Stimulated activated effector memory CD8-positive, alpha-beta T cell treated with anti-CD3 and anti-CD28 coated beads, Interleukin-12 subunit alpha, Interleukin-12 subunit beta, amount 100 ng/mL, for 72 hours (primary cell): ENCODE measurements around the gene ZNF324B.
A peak's percentile ranks its signal among the peaks of the same experiment; 100 is the strongest.
"Not testable (repeated sequence)": the region's sequence is repeated elsewhere in the genome, so short reads cannot be mapped to it uniquely, and the experiment has no call there.

Experiments
- ATAC-seq: fragments of 150-1000 bp; cut with Tn5 transposase; 2 replicates; pipeline ENCODE4 v1.10.0; 2021
- DNase-seq, 2 donors: peaks; one replicate each; pipeline ENCODE4 v3.0.0; 2021 to 2022; ENCODE audit warnings: low spot score in 2 of 2
- H3K27ac Mint-ChIP-seq: one replicate; pipeline ENCODE4 v1.8.0; 2022; ENCODE audit warnings: mild to moderate bottlenecking, mixed read lengths
- H3K36me3 Mint-ChIP-seq: one replicate; pipeline ENCODE4 v1.8.0; 2022; ENCODE audit warnings: mild to moderate bottlenecking, mixed read lengths
- H3K4me1 Mint-ChIP-seq: one replicate; pipeline ENCODE4 v1.8.0; 2022; ENCODE audit warnings: mixed read lengths
- H3K4me3 Mint-ChIP-seq: one replicate; pipeline ENCODE4 v1.8.0; 2022; ENCODE audit warnings: mild to moderate bottlenecking, mixed read lengths
- H3K9me3 Mint-ChIP-seq: one replicate; pipeline ENCODE4 v1.8.0; 2022; ENCODE audit warnings: mixed read lengths

ZNF324B gene

GRCh38 chr19:58440556-58440955 lies 10.9 kb upstream of the ZNF324B start:
- Mint-ChIP-seq H3K9me3 (peaks cover 28% of the 10 kb centered on the region), H3K27ac (peak overlapping the region; percentile 96), H3K4me3 (peak overlapping the region; percentile 91), H3K36me3 (peaks cover 36% of the 10 kb centered on the region), H3K4me1 (peaks cover 33% of the 10 kb centered on the region)
- ATAC-seq: no peak
- no peak for DNase-seq

GRCh38 chr19:58442986-58443385 lies 8.4 kb upstream of the ZNF324B start:
- not testable (repeated sequence) for ATAC-seq, H3K4me3 Mint-ChIP-seq, DNase-seq, H3K27ac Mint-ChIP-seq
- peaks cover 12% of the 10 kb centered on the region for H3K36me3 Mint-ChIP-seq
- H3K9me3 Mint-ChIP-seq: peaks cover 16% of the 10 kb centered on the region
- peaks cover 30% of the 10 kb centered on the region for H3K4me1 Mint-ChIP-seq

- not testable (repeated sequence) for H3K4me3 Mint-ChIP-seq, H3K36me3 Mint-ChIP-seq, H3K9me3 Mint-ChIP-seq, ATAC-seq, DNase-seq, H3K27ac Mint-ChIP-seq
- peaks cover 34% of the 10 kb centered on the region for H3K4me1 Mint-ChIP-seq
Observed at GRCh38 chr19:58448860-58449259, 2.6 kb upstream of the ZNF324B start.

GRCh38 chr19:58449980-58450379 lies 1.4 kb upstream of the ZNF324B start:
- not testable (repeated sequence) for ATAC-seq, H3K9me3 Mint-ChIP-seq, H3K27ac Mint-ChIP-seq

GRCh38 chr19:58450856-58451357 lies 515 bp upstream of the ZNF324B start:
- ATAC-seq (no peak), DNase-seq (no peak)
- peaks cover 6% of the 10 kb centered on the region for H3K9me3 Mint-ChIP-seq
- H3K4me3 Mint-ChIP-seq: peak overlapping the region; percentile 84
- peaks cover 14% of the 10 kb centered on the region for H3K36me3 Mint-ChIP-seq
- H3K4me1 Mint-ChIP-seq: peaks cover 38% of the 10 kb centered on the region
- H3K27ac Mint-ChIP-seq: peak overlapping the region; percentile 85

More at GRCh38 chr19:58449980-58450379, 1.4 kb upstream of the ZNF324B start:
- Mint-ChIP-seq H3K4me3 (peak overlapping the region; percentile 84), H3K4me1 (peaks cover 38% of the 10 kb centered on the region), H3K36me3 (peaks cover 11% of the 10 kb centered on the region)
- DNase-seq: not testable (repeated sequence)

- H3K27ac Mint-ChIP-seq: peak overlapping the region; percentile 42
- no peak for ATAC-seq
- peaks cover 19% of the 10 kb centered on the region for H3K36me3 Mint-ChIP-seq
- H3K4me3 Mint-ChIP-seq: no peak overlapping the region
- H3K9me3 Mint-ChIP-seq: no peaks in the 10 kb centered on the region
- no peak for DNase-seq
- peaks cover 32% of the 10 kb centered on the region for H3K4me1 Mint-ChIP-seq
Observed at GRCh38 chr19:58453743-58454142, 2.3 kb downstream of the ZNF324B start.

GRCh38 chr19:58455306-58455705 lies 3.9 kb downstream of the ZNF324B start:
- Mint-ChIP-seq H3K4me3 (no peak overlapping the region), H3K36me3 (peaks cover 19% of the 10 kb centered on the region), H3K9me3 (no peaks in the 10 kb centered on the region), H3K27ac (no peak overlapping the region), H3K4me1 (peaks cover 32% of the 10 kb centered on the region)
- no peak for DNase-seq
- no peak for ATAC-seq

- Mint-ChIP-seq H3K4me3 (no peak overlapping the region), H3K9me3 (no peaks in the 10 kb centered on the region), H3K4me1 (peaks cover 26% of the 10 kb centered on the region), H3K36me3 (peaks cover 19% of the 10 kb centered on the region), H3K27ac (no peak overlapping the region)
- no peak for DNase-seq
- no peak for ATAC-seq
Observed at GRCh38 chr19:58456111-58456510, 4.7 kb downstream of the ZNF324B start.

DNA sequence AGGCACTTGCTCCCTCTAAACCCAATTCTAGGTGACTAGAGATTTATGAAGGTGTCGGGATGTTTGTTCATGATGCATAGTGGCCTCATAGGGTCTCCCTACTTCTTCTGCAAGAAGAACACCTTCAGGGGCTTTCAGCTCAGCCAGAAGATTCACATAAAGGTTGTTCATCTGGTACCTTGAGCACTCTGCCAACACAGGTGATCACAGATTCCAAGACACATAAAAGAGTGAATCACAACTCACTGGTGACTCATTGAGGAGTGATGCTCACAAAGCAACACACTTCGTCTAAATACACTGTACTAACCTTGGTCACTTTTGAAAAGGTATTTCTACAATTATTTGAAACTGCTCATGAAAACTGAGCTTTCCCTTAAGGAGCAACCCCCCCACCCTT lies 8.6 kb downstream of the ZNF324B start:
- no peak overlapping the region for H3K4me3 Mint-ChIP-seq
- H3K9me3 Mint-ChIP-seq: no peaks in the 10 kb centered on the region
- DNase-seq (no peak), ATAC-seq (no peak)
- no peaks in the 10 kb centered on the region for H3K4me1 Mint-ChIP-seq
- no peak overlapping the region for H3K27ac Mint-ChIP-seq
- H3K36me3 Mint-ChIP-seq: peaks cover 7% of the 10 kb centered on the region

DNA sequence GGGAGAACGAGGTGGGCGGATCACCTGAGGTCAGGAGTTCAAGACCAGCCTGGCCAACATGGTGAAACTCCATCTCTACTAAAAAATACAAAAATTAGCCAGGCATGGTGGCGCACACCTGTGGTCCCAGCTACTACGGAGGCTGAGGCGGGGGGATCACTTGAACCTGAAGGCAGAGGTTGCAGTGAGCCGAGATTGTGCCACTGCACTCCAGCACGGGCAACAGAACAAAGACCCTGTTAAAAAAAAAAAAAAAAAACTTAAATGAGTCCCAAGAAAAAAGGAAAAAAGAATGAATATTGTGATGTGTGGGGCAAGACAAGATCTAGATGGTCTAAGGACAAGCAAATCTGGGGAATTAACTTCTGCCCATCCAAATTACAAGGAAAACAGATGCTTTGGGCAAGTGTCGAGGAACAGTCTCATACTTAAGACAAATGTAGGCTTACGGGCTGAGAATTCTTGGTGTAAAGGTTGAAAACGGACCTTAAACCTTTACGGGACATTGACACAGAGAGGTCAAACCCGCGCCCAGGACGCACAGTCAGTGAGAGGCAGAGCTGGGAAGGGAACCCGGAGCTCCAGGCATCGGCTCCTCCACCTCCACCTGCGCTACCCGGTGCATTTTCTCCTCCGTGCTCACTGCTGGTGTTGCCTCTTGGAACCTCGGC lies 14.8 kb downstream of the ZNF324B start:
- peaks cover 21% of the 10 kb centered on the region for H3K36me3 Mint-ChIP-seq
- peaks cover 24% of the 10 kb centered on the region for H3K4me1 Mint-ChIP-seq
- peak; percentile 9 for ATAC-seq
- no peaks in the 10 kb centered on the region for H3K9me3 Mint-ChIP-seq
- DNase-seq: no peak
- H3K27ac Mint-ChIP-seq: peak overlapping the region; percentile 83
- peak overlapping the region; percentile 87 for H3K4me3 Mint-ChIP-seq

DNA sequence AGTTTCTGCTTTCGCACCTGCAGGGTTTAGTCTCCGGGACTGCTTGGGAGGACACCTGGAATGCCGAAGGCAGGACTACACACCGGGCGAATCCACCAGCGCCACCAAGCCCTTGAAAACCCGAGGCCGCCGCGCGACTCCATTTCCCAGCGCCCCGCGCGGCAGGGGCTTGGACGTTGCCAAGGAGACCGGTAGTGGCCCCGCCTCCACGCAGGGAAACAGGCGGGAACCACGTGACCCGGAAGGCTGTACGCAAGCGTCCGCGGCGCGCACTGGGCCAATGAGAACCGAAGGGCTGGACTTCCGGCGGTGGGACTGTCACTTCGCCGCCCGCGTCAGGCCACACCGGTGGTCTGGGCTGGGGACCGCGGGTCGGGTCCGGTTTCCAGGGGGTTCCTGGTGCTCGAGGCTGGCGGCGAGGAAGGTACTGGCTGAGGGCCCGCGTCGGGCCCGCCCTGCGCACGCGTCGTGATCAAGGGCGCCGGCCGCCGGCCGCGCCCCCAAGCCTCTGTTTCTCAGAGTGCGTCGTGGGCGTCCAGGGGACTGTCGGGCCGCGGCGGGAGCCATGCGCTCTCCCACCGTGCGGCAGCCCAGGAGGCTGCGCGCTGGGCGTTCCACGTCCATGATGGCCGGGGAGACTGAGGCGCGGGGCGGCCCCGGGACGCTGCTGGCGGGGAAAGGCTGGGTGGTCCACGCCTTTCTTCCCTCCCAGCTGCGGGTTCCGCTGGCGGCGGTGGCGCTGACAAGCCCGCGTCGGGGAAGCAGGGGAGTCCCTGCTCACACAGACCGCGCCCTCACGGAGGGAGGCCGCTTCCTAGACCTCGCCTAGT lies 15.6 kb downstream of the ZNF324B start, which contains the start of gene ZNF324:
Gene ZNF324, plus strand, starts transcription at position 321 of the 830 bp plus-strand sequence. CDS start 2,106 bp downstream, outside the sequence.
- Mint-ChIP-seq H3K4me1 (peaks cover 24% of the 10 kb centered on the region), H3K4me3 (peak within 1 kb of the TSS; percentile 87), H3K36me3 (peaks cover 26% of the 10 kb centered on the region), H3K9me3 (no peaks in the 10 kb centered on the region), H3K27ac (peak within 1 kb of the TSS; percentile 83)
- DNase-seq (peak; percentile 90 to 98), ATAC-seq (peak; percentile 97)

DNA sequence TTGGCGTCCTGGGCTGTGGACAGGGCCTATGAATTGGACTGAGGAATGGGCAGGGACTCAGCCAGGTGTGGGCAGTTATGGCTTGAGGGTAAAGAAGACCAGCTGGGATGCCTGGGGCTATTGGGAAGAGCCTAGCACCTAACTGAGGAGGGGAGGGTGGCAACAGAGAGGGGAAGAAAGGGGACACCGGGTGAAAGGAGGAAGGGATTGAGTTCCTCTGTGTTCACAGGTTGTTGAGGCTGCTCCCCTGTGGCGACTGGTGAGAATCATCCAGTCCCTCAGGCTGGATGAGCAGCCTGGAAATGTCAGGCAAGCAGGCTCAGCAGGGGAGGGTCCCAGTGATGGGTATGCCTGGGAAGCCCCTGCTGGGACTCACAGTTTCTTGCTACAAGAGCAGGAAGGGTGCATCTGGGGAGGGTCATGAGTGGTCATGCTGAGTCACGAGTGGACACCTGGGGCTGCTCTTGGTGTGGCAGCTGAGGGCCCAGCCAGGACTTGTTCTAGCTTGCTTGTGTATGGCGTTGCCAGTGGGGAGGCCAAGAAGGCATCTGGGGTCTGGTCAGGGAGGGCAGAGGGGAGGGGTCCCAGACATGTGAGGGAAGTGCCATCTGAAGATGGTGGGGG lies 16.9 kb downstream of the ZNF324B start:
- Mint-ChIP-seq H3K27ac (peak overlapping the region; percentile 76), H3K4me1 (peaks cover 24% of the 10 kb centered on the region), H3K36me3 (peaks cover 40% of the 10 kb centered on the region), H3K4me3 (peak overlapping the region; percentile 87), H3K9me3 (no peaks in the 10 kb centered on the region)
- ATAC-seq (no peak), DNase-seq (no peak)

GRCh38 chr19:58469241-58470013 lies 18.0 kb downstream of the ZNF324B start:
- Mint-ChIP-seq H3K4me3 (peak overlapping the region; percentile 87), H3K27ac (no peak overlapping the region), H3K36me3 (peaks cover 51% of the 10 kb centered on the region)

GRCh38 chr19:58470837-58471543 lies 19.6 kb downstream of the ZNF324B start:
- H3K4me1 Mint-ChIP-seq: peaks cover 39% of the 10 kb centered on the region
- peaks cover 64% of the 10 kb centered on the region for H3K36me3 Mint-ChIP-seq
- not testable (repeated sequence) for H3K9me3 Mint-ChIP-seq, H3K4me3 Mint-ChIP-seq, ATAC-seq, H3K27ac Mint-ChIP-seq, DNase-seq

More at GRCh38 chr19:58469241-58470013, 18.0 kb downstream of the ZNF324B start:
- ATAC-seq (no peak), DNase-seq (no peak)
- peaks cover 25% of the 10 kb centered on the region for H3K4me1 Mint-ChIP-seq
- H3K9me3 Mint-ChIP-seq: no peaks in the 10 kb centered on the region
